ENCODE results near the gene NFKB1.

The NFKB1 gene

GRCh38 chr4:102497986-102498385 is 3.2 kb upstream of the NFKB1 start:
- DNase-seq: no peak

- no peak for DNase-seq
These were observed 835 bp upstream of the NFKB1 start for GRCh38 chr4:102500352-102500695.

GRCh38 chr4:102501447-102501696 is 213 bp downstream of the NFKB1 start:
- no peak for DNase-seq

- DNase-seq: no peak
These were observed 1.3 kb downstream of the NFKB1 start for GRCh38 chr4:102502543-102502818.

GRCh38 chr4:102503301-102503746 is 2.2 kb downstream of the NFKB1 start:
- DNase-seq: no peak

GRCh38 chr4:102503831-102504786 is 3.0 kb downstream of the NFKB1 start:
- no peak for DNase-seq

- DNase-seq: no peak
These were observed 3.8 kb downstream of the NFKB1 start for GRCh38 chr4:102504941-102505340.

- DNase-seq: no peak
These were observed 4.5 kb downstream of the NFKB1 start for GRCh38 chr4:102505708-102506107.

GRCh38 chr4:102506523-102506922 is 5.4 kb downstream of the NFKB1 start:
- DNase-seq: no peak

- DNase-seq: no peak
These were observed 10.9 kb downstream of the NFKB1 start for GRCh38 chr4:102511830-102512605.

- no peak for DNase-seq
These were observed 13.3 kb downstream of the NFKB1 start for GRCh38 chr4:102514298-102514964.

GRCh38 chr4:102517753-102518152 is 16.6 kb downstream of the NFKB1 start:
- DNase-seq: no peak

- no peak for DNase-seq
These were observed 17.6 kb downstream of the NFKB1 start for GRCh38 chr4:102518703-102519131.

- DNase-seq: no peak
These were observed 18.8 kb downstream of the NFKB1 start for GRCh38 chr4:102519925-102520324.

GRCh38 chr4:102521570-102521969 is 20.4 kb downstream of the NFKB1 start:
- DNase-seq: no peak

- DNase-seq: no peak
These were observed 20.9 kb downstream of the NFKB1 start for GRCh38 chr4:102522031-102522440.

GRCh38 chr4:102524691-102525090 is 23.5 kb downstream of the NFKB1 start:
- DNase-seq: no peak

- no peak for DNase-seq
These were observed 23.9 kb downstream of the NFKB1 start for GRCh38 chr4:102525097-102525496.

- no peak for DNase-seq
These were observed 24.3 kb downstream of the NFKB1 start for GRCh38 chr4:102525504-102525903.

GRCh38 chr4:102526532-102526931 is 25.4 kb downstream of the NFKB1 start:
- no peak for DNase-seq

- DNase-seq: no peak
These were observed 26.6 kb downstream of the NFKB1 start for GRCh38 chr4:102527695-102528283.

GRCh38 chr4:102529977-102530376 is 28.8 kb downstream of the NFKB1 start:
- DNase-seq: no peak

- no peak for DNase-seq
These were observed 29.8 kb downstream of the NFKB1 start for GRCh38 chr4:102530986-102531385.

- no peak for DNase-seq
These were observed 30.3 kb downstream of the NFKB1 start for GRCh38 chr4:102531462-102531861.
